Panc1 (cell line): Measurements from ENCODE around the gene CDK5RAP1.

Experiments
- CTCF ChIP-seq: fragments of 450-650 bp; IDR thresholded peaks from 2 replicates; pipeline ENCODE4 v1.5.1; 2017; ENCODE audit warnings: mild to moderate bottlenecking
- POLR2AphosphoS5 ChIP-seq: IDR thresholded peaks from 2 replicates; pipeline ENCODE4 v1.6.1; 2012; ENCODE audit warnings: mild to moderate bottlenecking, low read depth, low read length, moderate library complexity

GRCh38 chr20:33391722-33392415, 9.4 kb downstream of the CDK5RAP1 start:
- TF ChIP-seq POLR2AphosphoS5 (no peak), CTCF (no peak)
